Lower leg skin (tissue), 3 donors: ENCODE data around the gene HPX.

ENCODE experiments used
- CTCF ChIP-seq, 3 donors: fragments of 450-650 bp; IDR thresholded peaks; one replicate each; pipeline ENCODE4 v1.5.1; 2016; ENCODE audit warnings: antibody characterized with exemption in 3 of 3, mild to moderate bottlenecking in 3 of 3, moderate library complexity in 2 of 3
- POLR2A ChIP-seq, 2 donors: fragments of 450-650 bp; IDR thresholded peaks; one replicate each; pipeline ENCODE4 v1.6.1; 2016 to 2017; ENCODE audit warnings: antibody characterized with exemption in 2 of 2, mild to moderate bottlenecking in 1 of 2, moderate library complexity in 1 of 2

DNA sequence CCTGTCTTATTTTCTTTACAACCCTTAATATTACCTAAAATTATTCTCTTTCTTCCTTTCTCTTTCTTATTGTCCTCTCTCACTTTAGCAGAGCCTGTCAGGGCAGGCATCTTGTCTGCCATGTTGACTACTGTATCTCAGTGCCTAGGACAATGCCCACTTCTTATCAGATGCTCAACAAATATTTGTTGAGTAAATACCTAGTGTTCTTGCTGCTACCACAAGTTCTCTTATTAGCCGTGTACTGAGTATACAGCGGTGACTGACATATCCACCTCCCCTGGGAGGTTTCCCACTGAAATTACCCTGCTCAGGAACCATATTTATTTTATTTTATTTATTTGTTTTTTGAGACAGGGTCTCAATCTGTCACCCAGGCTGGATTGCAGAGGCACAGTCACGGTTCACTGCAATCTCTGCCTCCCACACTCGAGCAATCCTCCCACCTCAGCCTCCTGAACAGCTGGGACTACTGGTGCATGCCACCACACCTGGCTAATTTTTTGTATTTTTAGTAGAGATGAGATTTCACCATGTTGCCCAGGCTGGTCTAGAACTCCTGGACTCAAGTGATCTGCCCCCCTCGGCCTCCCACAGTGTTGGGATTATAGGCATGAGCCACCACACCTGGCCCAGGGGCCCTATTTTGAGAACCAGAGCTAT lies 6.7 kb downstream of the HPX start:
- TF ChIP-seq CTCF (IDR thresholded peaks at IDR 0.05) (no peak), POLR2A (IDR thresholded peaks at IDR 0.05) (no peak)
